K562 (cell line): ENCODE results near the gene FUT8. TPM values are rescaled to one million over a fixed set of nuclear protein-coding genes. Genes with fewer than 3 reads are reported as not detected.

ENCODE experiments used
- CCAR2 ChIP-seq: fragments of 200-400 bp; formaldehyde crosslinking; IDR thresholded peaks from 2 replicates; pipeline ENCODE4 v1.6.1; 2017; ENCODE audit warnings: mild to moderate bottlenecking, low read depth, low read length
- ETS2 ChIP-seq: IDR thresholded peaks from 2 replicates; pipeline ENCODE4 v1.6.1; 2016; ENCODE audit warnings: borderline replicate concordance, missing genetic modification characterization, mild to moderate bottlenecking, moderate library complexity, missing compliant biosample characterization; ENCODE audit not compliant: poor library complexity, severe bottlenecking
- LARP7 ChIP-seq: fragments of 450-650 bp; IDR thresholded peaks from 2 replicates; pipeline ENCODE4 v1.6.1; 2016
- MAX ChIP-seq: sonication (generic); formaldehyde crosslinking; IDR thresholded peaks from 2 replicates; pipeline ENCODE4 v1.9.0; 2022; ENCODE audit warnings: mild to moderate bottlenecking, missing genetic modification reagents
- MYBL2 ChIP-seq, 2 experiments: fragments of 450-650 bp in 1 of 2; sonication (generic) in 1 of 2; formaldehyde crosslinking in 1 of 2; IDR thresholded peaks; 2 replicates each; pipeline versions ENCODE4 v1.6.1 to v1.8.1; 2017 to 2022; ENCODE audit warnings: borderline replicate concordance in 1 of 2, inconsistent platforms in 1 of 2, low read depth in 1 of 2, mild to moderate bottlenecking in 1 of 2, missing genetic modification reagents in 1 of 2, moderate library complexity in 1 of 2
- STAG1 ChIP-seq: sonication (generic); formaldehyde crosslinking; IDR thresholded peaks from 2 replicates; pipeline ENCODE4 v1.5.0; 2020; ENCODE audit warnings: missing genetic modification reagents, borderline replicate concordance
- TRIM25 ChIP-seq: fragments of 450-650 bp; IDR thresholded peaks from 2 replicates; pipeline ENCODE4 v1.7.0; 2016; ENCODE audit warnings: borderline replicate concordance
- ZBTB11 ChIP-seq, 3 experiments: fragments of 200-800 bp in 1 of 3; fragments of 250-450 bp in 1 of 3; fragments of 450-650 bp in 1 of 3; sonication (Bioruptor Pico) in 1 of 3; sonication (Bioruptor generic) in 1 of 3; formaldehyde crosslinking in 1 of 3; IDR thresholded peaks; 2 replicates each; pipeline versions ENCODE4 v1.6.1 to v1.8.0; 2016 to 2022; ENCODE audit warnings: mild to moderate bottlenecking in 2 of 3, missing genetic modification characterization in 2 of 3, missing compliant biosample characterization in 1 of 3, moderate library complexity in 1 of 3
- ZBTB9 ChIP-seq: fragments of 450-650 bp; formaldehyde crosslinking; IDR thresholded peaks from 2 replicates; pipeline ENCODE4 v1.4.0; 2020; ENCODE audit warnings: mild to moderate bottlenecking, moderate library complexity
- ZEB2 ChIP-seq: fragments of 450-650 bp; IDR thresholded peaks from 2 replicates; pipeline ENCODE4 v1.6.1; 2016
- ZFX ChIP-seq: sonication (generic); formaldehyde crosslinking; IDR thresholded peaks from 2 replicates; pipeline ENCODE4 v1.8.0; 2022; ENCODE audit warnings: mild to moderate bottlenecking, missing genetic modification reagents, moderate library complexity
- ZNF143 ChIP-seq: sonication (generic); formaldehyde crosslinking; IDR thresholded peaks from 2 replicates; pipeline ENCODE4 v1.9.0; 2022; ENCODE audit warnings: mild to moderate bottlenecking, missing genetic modification reagents
- ZNF280A ChIP-seq: fragments of 450-650 bp; IDR thresholded peaks from 2 replicates; pipeline ENCODE4 v1.6.1; 2018; ENCODE audit warnings: mild to moderate bottlenecking, low read depth; ENCODE audit not compliant: partially characterized antibody
- ZNF282 ChIP-seq: sonication (generic); formaldehyde crosslinking; IDR thresholded peaks from 2 replicates; pipeline ENCODE4 v1.8.1; 2023; ENCODE audit warnings: missing genetic modification reagents
- ZNF707 ChIP-seq: fragments of 250-450 bp; sonication (Bioruptor Pico); conservative IDR thresholded peaks from 2 replicates; pipeline ENCODE4 v1.8.0; 2022; ENCODE audit warnings: inconsistent platforms, mild to moderate bottlenecking, moderate library complexity
- ZNF764 ChIP-seq: fragments of 250-450 bp; sonication (Bioruptor Pico); IDR thresholded peaks from 2 replicates; pipeline ENCODE4 v1.4.0; 2020; ENCODE audit warnings: low read depth, mild to moderate bottlenecking, moderate library complexity
- polyA plus RNA-seq, 8 experiments: library from polyadenylated mRNA; depleted of rRNA in 4 of 8; stranded (reverse) in 5 of 8; unstranded in 3 of 8; fragments of >200 nt; fragmentation: Nextera tagmentation in 2 of 8; fragmentation: Illumina TruSeq in 1 of 8; extraction: Ambion mirVana in 2 of 8; extraction: Trizol in 1 of 8; gene quantifications; 2 replicates each; pipeline versions ENCODE4 v1.2.1 to v1.2.3, GENCODE V29; 2011 to 2014; ENCODE audit warnings: inconsistent platforms in 1 of 8, missing spikeins in 1 of 8
- total RNA-seq, 7 experiments: library from RNA; depleted of rRNA in 6 of 7; stranded (reverse); fragments of >200 nt in 6 of 7; fragmentation: Illumina TruSeq in 2 of 7; extraction: Trizol in 2 of 7; gene quantifications; 2 replicates each; pipeline versions ENCODE4 v1.2.1 to v1.2.3, GENCODE V29; 2011 to 2021; ENCODE audit warnings: low replicate concordance in 1 of 7

The FUT8 gene
- total and polyA plus RNA-seq, 9 of the 15 experiments (the other 6 are each of a cell fraction or from before 2014, with no cell fraction given), result 4.1 to 15.2 (median 7.8) TPM

- TF ChIP-seq ZNF280A, result no peak
- no peak for TF ChIP-seq ZEB2
- no peak for TF ChIP-seq ZNF707
- no peak for TF ChIP-seq TRIM25
- TF ChIP-seq ZNF282 (CRISPR knock-in tag), result no peak
- TF ChIP-seq ZNF143 (CRISPR knock-in tag), result no peak
- TF ChIP-seq CCAR2, result no peak
- 0 out of 2 replicates have a peak, but pooled peaks have one; percentile 33 for TF ChIP-seq ZBTB9 (CRISPR knock-in tag)
- TF ChIP-seq ZFX (CRISPR knock-in tag), result peak; percentile 84
- no peak for TF ChIP-seq ZNF764 (CRISPR knock-in tag)
- TF ChIP-seq MAX, result peak; percentile 48; the same call in 1 of the 2 replicates
- TF ChIP-seq STAG1, result peak; percentile 70; the same call in 1 of the 2 replicates
- TF ChIP-seq LARP7, result no peak
- no peak for TF ChIP-seq ETS2 (tag)
- no peak for TF ChIP-seq MYBL2 (IDR thresholded peaks at IDR 0.05; ENCODE audit: low read depth)
- TF ChIP-seq MYBL2 (CRISPR knock-in tag; IDR thresholded peaks at IDR 0.05; ENCODE audit: borderline replicate concordance), result no peak
- no peak for TF ChIP-seq ZBTB11 (CRISPR knock-in tag; IDR thresholded peaks at IDR 0.05)
Observed at GRCh38 chr14:65412032-65412846, at the start of gene FUT8 (continued).
